Amniotic stem cell (primary cell): ENCODE measurements around the gene MTCL1.

ENCODE experiments used
- DNase-seq: peaks from one replicate; lab custom pipeline; 2025; lab: John Stamatoyannopoulos, UW

MTCL1 gene

GRCh38 chr18:8705238-8705960 is at the start of gene MTCL1:
Gene MTCL1, plus strand, starts transcription at chr18:8705556. Its CDS starts 105 bp downstream, at chr18:8705661.
- no peak for DNase-seq

DNA sequence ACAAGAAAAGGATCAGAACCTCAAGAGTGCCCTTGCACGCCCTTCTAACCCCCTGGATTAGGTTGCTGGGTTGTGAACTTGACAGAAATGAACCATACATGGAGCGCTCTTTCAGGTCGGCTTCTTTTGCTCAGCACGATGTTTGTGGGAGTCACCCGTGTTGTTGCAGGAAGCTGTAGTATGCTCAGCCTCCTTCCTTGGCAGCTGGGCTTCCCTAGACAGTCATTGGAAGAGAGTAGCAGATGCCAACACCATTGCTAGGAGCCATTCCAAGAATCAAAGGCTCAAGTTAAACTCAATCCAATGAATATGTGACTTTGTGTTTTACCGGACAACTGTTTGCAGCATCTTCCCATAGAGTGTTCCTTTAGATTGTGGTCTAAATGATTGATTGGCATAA is 49.1 kb upstream of the MTCL1 start:
- DNase-seq: no peak

DNA sequence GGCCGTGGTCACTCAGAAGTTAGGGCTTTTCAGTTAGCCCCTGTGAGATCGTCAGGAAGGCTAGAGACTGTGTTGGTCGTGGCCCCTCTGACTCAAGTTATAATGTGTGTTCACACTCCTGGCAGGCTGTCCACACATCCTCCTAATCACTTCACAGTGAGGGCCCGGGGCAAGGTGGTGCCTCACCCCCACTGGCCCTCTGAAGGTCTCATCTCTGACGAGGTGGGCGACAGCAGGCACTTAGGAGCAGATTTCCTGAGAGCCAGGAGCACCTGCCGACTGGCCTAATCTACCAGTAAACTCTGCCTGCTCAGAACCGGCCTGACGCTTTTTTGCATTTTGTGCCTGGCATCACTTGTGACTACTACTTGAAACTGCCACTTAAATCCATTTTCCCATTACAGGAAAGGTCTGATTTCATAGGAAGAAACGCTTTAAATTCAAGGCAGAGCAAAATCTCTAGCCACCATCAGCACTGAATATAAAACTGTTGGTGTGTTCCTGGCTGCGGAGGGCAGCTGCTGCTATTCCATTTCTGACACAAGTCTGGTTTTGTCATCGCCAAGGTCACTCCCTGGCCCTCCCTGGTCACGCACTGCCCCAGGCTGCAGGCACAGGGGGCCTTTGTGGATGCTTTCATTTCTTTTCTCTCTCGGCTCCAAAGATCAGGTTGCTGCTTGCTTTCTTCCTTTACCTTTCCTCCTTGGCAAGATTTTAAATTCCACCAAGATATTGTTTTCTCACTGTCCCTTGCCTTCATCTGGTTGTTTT is 48.1 kb upstream of the MTCL1 start:
- DNase-seq: no peak

GRCh38 chr18:8657873-8658470 is 47.4 kb upstream of the MTCL1 start:
- DNase-seq: no peak

GRCh38 chr18:8658858-8659485 is 46.4 kb upstream of the MTCL1 start:
- no peak for DNase-seq

- DNase-seq: no peak
Observed at GRCh38 chr18:8659609-8660242, 45.6 kb upstream of the MTCL1 start.

DNA sequence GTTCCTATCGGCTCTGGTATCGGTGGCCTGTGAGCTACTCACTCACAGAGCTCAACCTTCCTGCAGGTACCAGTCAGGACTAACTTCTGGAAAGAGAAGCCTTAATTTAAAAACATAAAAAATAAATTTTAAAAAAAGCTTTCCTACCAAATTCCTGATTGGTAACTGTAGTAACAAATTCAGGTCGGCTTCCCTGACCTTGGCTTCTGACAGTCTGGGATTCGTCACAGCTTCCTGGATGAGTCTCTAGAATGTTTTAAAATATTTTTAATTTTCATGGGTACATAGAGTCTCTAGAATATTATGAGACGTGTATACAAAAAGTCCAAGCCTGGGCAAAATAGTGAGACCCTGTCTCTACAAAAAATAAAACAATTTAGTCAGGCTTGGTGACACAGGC is 45.0 kb upstream of the MTCL1 start:
- DNase-seq: no peak

GRCh38 chr18:8661754-8662559 is 43.4 kb upstream of the MTCL1 start:
- DNase-seq: no peak

GRCh38 chr18:8662560-8663255 is 42.6 kb upstream of the MTCL1 start:
- no peak for DNase-seq

GRCh38 chr18:8667846-8668245 is 37.5 kb upstream of the MTCL1 start:
- no peak for DNase-seq

DNA sequence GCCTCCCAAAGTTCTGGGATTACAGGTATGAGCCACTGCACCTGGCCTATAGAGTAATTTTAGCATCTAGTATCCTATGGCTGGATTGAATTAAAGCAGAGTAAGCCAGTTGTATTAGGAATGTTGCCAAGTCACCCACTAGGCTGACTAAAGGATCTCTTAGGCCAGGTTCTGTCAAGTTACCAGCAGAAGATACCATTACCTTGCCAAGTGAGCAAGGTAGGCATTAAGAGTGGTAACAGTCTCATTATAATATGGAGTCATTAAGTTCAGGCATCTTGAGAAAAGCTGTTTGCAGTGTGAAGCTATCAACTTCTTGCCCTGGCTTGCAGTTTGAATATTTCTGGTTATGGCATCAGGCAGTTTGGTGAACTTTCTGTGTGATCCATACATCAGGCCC is 37.0 kb upstream of the MTCL1 start:
- DNase-seq: no peak

- DNase-seq: no peak
Observed at GRCh38 chr18:8669571-8669970, 35.8 kb upstream of the MTCL1 start.

GRCh38 chr18:8673256-8674209 is 31.8 kb upstream of the MTCL1 start:
- no peak for DNase-seq

- DNase-seq: no peak
Observed at GRCh38 chr18:8675057-8675456, 30.3 kb upstream of the MTCL1 start.

DNA sequence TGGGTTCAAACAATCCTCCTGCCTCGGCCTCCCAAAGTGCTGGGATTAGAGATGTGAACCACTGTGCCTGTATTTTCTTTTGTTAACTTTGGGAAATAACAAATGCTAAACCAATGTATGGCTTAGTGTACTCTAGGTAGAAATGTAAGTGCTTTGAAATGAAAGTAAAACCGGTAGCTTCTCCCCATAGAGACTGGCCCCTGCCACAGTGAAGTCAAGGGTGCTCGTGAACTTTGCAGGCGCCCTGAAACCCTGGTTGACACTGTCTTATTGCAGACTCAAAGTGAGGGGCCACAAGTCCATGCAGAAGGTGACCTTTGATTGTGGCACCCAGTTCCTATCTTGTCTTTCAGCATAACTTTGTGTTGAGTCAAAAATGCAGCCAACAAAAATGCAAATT is 24.2 kb upstream of the MTCL1 start:
- DNase-seq: no peak

DNA sequence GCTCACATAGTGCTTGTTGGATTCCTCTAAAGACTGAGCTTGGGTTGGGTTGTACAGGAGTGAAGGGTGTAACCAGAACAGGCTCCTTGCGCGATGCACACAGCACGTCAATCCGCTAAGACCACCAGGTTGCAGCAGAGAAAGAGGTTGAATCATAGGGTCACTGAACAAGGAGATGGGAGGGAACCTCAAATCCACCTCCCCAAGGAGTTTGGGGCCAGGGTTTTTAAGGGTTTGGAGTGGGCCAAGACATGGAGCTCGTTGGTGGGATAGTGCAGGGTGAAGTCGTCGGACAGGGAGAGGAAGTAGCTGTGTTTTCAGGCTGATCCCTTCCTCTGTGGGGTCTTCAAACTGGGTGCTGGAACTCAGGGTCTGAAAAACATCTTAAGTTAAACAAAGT is 20.8 kb upstream of the MTCL1 start:
- no peak for DNase-seq

DNA sequence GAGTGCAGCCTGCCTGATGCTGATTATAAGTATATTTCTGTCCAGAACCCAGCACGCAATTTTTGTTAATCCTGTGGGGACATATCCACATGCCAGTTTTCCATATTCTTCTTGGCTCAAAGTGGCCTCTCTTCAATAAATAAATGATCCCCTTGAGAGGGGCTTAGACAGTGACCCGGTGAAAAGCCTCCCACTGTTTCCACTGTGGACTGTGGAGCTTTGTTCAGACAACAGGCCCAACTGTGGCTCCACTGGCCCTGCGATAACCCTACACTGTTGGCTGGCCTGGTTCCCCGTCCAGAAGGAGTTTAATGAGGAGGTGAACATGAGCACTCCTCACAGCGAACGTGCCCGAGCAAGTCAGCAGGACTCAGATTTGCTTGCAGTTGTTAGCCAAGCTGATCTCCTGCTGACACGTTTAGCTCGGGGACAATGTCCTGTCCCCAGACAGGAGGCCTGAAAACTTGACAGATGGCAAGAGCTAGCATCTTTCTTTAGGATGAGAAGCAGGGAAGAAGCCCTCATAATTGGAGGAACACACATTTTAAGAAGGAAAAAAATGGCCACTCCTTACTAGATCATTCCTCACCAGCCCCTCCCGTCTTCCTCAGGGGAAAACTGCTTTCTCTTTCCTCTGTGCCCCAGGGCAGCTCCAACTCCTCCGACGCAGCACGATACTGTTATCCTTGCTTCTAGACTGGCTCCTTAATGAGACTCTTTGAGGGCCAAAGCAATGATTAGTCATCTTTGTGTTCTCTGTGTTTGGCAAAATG is 20.0 kb upstream of the MTCL1 start:
- DNase-seq: no peak

- DNase-seq: no peak
Observed at GRCh38 chr18:8685914-8686216, 19.5 kb upstream of the MTCL1 start.

DNA sequence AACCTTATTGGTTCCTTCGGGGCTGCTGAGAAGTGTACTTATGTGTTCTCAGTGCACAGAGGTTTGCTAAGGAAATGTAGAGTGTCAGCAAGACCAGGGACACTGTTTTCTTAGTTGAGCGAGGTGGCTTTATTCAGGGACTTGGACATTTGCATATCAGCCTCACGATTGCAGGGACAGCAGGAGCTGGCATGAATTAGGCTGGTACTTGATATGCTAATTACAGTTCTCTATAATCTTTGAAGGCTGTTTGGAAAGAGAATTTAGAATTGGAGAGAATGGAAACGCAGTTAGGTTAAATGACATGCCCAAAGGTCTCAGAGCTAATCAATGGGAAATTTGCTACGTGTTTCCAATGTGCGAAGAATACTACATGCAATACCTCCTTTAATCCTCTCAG is 18.7 kb upstream of the MTCL1 start:
- DNase-seq: no peak
